ENCODE measurements around the gene CARMIL3. TPM values are rescaled to one million over a fixed set of nuclear protein-coding genes. Genes with fewer than 3 reads are reported as not detected.

Gene CARMIL3
- total RNA-seq, 2 donors from 2014 or later, result 0.29 to 2.1 TPM

DNA sequence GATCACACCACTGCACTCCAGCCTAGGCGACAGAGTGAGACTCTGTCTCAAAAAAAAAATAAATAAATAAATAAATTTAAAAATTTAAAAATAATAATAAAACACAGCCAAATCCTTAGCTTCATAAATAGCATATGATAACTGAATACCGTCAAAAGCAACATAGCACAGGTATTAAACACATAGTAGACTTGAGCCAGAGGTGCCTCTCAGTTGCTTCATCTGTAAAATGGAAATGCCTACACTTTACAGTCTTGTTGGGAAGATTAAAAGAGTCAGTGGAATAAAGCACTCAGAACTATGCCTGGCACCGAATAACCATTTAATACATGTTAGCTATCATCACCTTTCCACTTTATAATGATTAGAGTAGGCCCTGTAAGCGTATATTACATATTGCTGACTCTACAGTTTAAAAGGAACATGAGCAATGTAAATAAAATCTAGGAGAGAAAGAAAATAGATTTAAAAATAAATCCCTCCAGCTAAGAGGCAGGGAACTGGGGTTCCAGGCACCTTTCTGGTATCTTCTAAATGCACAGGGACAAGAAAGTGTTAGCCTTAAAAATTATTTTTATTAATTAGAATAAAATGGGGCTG is 55.0 kb downstream of the CARMIL3 start:
- Histone ChIP-seq H3K27me3 (no peaks in the 10 kb centered on the region), H3K9ac (ENCODE audit: low read depth in 2 of 2, low read length in 2 of 2) (no peak overlapping the region), H3K4me1 (no peaks in the 10 kb centered on the region), H3K27ac (no peak overlapping the region), H3K9me3 (no peaks in the 10 kb centered on the region), H3K4me3 (no peak overlapping the region), H3K36me3 (no peaks in the 10 kb centered on the region)
- no peak for DNase-seq
- TF ChIP-seq, protein P1, sequence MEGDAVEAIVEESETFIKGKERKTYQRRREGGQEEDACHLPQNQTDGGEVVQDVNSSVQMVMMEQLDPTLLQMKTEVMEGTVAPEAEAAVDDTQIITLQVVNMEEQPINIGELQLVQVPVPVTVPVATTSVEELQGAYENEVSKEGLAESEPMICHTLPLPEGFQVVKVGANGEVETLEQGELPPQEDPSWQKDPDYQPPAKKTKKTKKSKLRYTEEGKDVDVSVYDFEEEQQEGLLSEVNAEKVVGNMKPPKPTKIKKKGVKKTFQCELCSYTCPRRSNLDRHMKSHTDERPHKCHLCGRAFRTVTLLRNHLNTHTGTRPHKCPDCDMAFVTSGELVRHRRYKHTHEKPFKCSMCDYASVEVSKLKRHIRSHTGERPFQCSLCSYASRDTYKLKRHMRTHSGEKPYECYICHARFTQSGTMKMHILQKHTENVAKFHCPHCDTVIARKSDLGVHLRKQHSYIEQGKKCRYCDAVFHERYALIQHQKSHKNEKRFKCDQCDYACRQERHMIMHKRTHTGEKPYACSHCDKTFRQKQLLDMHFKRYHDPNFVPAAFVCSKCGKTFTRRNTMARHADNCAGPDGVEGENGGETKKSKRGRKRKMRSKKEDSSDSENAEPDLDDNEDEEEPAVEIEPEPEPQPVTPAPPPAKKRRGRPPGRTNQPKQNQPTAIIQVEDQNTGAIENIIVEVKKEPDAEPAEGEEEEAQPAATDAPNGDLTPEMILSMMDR (IDR thresholded peaks at IDR 0.05), result no peak
- intact Hi-C loops (cut with DNase I), result loop anchor here (5.0 kb wide), 1 partner anchor 94 kb away; no protein-coding TSS in a partner anchor

- Histone ChIP-seq H3K9ac (ENCODE audit: low read depth in 2 of 2, low read length in 2 of 2) (peak overlapping the region in 1 of 2 donors; percentile 75), H3K9me3 (no peaks in the 10 kb centered on the region), H3K4me1 (no peaks in the 10 kb centered on the region), H3K4me3 (no peak overlapping the region), H3K36me3 (no peaks in the 10 kb centered on the region), H3K27ac (peak overlapping the region; percentile 13), H3K27me3 (no peaks in the 10 kb centered on the region)
- no peak for DNase-seq
- intact Hi-C loops (cut with DNase I), result loop anchor here (5.0 kb wide), 1 partner anchor 96 kb away; no protein-coding TSS in a partner anchor
- TF ChIP-seq, protein P1 (IDR thresholded peaks at IDR 0.05), result no peak
Measured at GRCh38 chr14:24108336-24108874, 56.6 kb downstream of the CARMIL3 start.

- intact Hi-C loops (cut with DNase I), result loop anchor here (2.0 kb wide), 1 partner anchor 51 kb away; no protein-coding TSS in a partner anchor
Measured at GRCh38 chr14:24110060-24110459, 58.3 kb downstream of the CARMIL3 start.

DNA sequence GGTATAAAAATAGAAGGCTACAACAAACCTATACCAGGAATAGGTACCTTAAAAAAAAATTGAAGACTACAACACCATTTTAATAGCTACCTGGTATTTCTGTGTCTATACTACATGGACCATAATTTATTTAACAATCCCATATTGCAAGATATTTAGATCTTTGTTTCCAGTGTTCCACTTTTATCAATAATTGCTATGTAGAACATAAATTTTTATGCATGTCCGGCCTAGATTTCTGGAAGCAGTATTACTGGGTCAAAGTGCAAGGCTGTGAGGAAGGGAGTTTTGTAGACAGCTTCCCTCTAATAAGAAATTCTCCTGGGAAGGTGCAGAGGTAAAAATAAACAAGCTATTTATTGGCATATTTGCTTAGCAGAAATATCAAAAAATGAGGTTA is 58.7 kb downstream of the CARMIL3 start:
- H3K27me3 ChIP-seq, result no peaks in the 10 kb centered on the region
- H3K9me3 ChIP-seq, result no peaks in the 10 kb centered on the region
- peak overlapping the region; percentile 23 for H3K27ac ChIP-seq
- TF ChIP-seq, protein P1 (IDR thresholded peaks at IDR 0.05), result no peak
- H3K9ac ChIP-seq (ENCODE audit: low read depth in 2 of 2, low read length in 2 of 2), result no peak overlapping the region
- H3K4me3 ChIP-seq, result no peak overlapping the region
- no peaks in the 10 kb centered on the region for H3K4me1 ChIP-seq
- H3K36me3 ChIP-seq, result no peaks in the 10 kb centered on the region
- intact Hi-C loops (cut with DNase I), result loop anchor here (2.0 kb wide), 1 partner anchor 52 kb away; no protein-coding TSS in a partner anchor
- DNase-seq, result no peak

More at GRCh38 chr14:24110060-24110459, 58.3 kb downstream of the CARMIL3 start:
- no peak overlapping the region for H3K4me3 ChIP-seq
- no peaks in the 10 kb centered on the region for H3K4me1 ChIP-seq
- H3K36me3 ChIP-seq, result no peaks in the 10 kb centered on the region
- TF ChIP-seq, protein P1 (IDR thresholded peaks at IDR 0.05), result no peak
- no peaks in the 10 kb centered on the region for H3K9me3 ChIP-seq
- H3K9ac ChIP-seq (ENCODE audit: low read depth in 2 of 2, low read length in 2 of 2), result no peak overlapping the region
- no peaks in the 10 kb centered on the region for H3K27me3 ChIP-seq
- no peak for DNase-seq
- peak overlapping the region; percentile 23 for H3K27ac ChIP-seq

GRCh38 chr14:24113379-24113800 is 61.6 kb downstream of the CARMIL3 start:
- Histone ChIP-seq H3K4me3 (peak overlapping the region; percentile 80), H3K4me1 (peaks cover 6% of the 10 kb centered on the region), H3K27ac (peak overlapping the region; percentile 98), H3K9ac (ENCODE audit: low read depth in 2 of 2, low read length in 2 of 2) (peak overlapping the region; percentile 80 to 100), H3K9me3 (no peaks in the 10 kb centered on the region), H3K27me3 (no peaks in the 10 kb centered on the region), H3K36me3 (peaks cover 2% of the 10 kb centered on the region)
- no peak for DNase-seq
- intact Hi-C loops (cut with DNase I), result no loop called here
- TF ChIP-seq, protein P1 (IDR thresholded peaks at IDR 0.05), result no peak
